Esophagus mucosa (tissue), 1 donor: ENCODE results near the gene FAM78A. TPM values are rescaled to one million over a fixed set of nuclear protein-coding genes. Genes with fewer than 3 reads are reported as not detected.
"Not testable (repeated sequence)": the region's sequence is repeated elsewhere in the genome, so short reads cannot be mapped to it uniquely, and the experiment has no call there.

Experiments
- ATAC-seq: fragments of 200-7000 bp; cut with Tn5 transposase; one replicate; pipeline ENCODE4 v1.9.1; 2020
- total RNA-seq: library from RNA; stranded (reverse); gene quantifications from one replicate; pipeline ENCODE4 v1.2.4, GENCODE V29; 2023
- donor health status: DM: yes; HTN: yes; CAD: no.

FAM78A gene
- total RNA-seq, 1 donor from 2014 or later: 0.72 TPM

GRCh38 chr9:131236761-131237160, 39.5 kb downstream of the FAM78A start:
- no peak for ATAC-seq

GRCh38 chr9:131236161-131236560, 40.1 kb downstream of the FAM78A start:
- ATAC-seq: no peak

- ATAC-seq: no peak
Observed at GRCh38 chr9:131235480-131235851, 40.8 kb downstream of the FAM78A start.

- no peak for ATAC-seq
Observed at GRCh38 chr9:131234799-131235479, 41.4 kb downstream of the FAM78A start.

- no peak for ATAC-seq
Observed at GRCh38 chr9:131233995-131234394, 42.3 kb downstream of the FAM78A start.

- no peak for ATAC-seq
Observed at GRCh38 chr9:131233556-131233955, 42.8 kb downstream of the FAM78A start.

- ATAC-seq: no peak
Observed at GRCh38 chr9:131228988-131229387, 47.3 kb downstream of the FAM78A start.

GRCh38 chr9:131227959-131228460, 48.3 kb downstream of the FAM78A start:
- ATAC-seq: no peak

- ATAC-seq: no peak
Observed at GRCh38 chr9:131227112-131227958, 49.0 kb downstream of the FAM78A start.

- ATAC-seq: no peak
Observed at GRCh38 chr9:131226226-131226625, 50.1 kb downstream of the FAM78A start.

GRCh38 chr9:131222460-131222859, 53.9 kb downstream of the FAM78A start:
- ATAC-seq: no peak

GRCh38 chr9:131220485-131220884, 55.8 kb downstream of the FAM78A start:
- ATAC-seq: no peak

- ATAC-seq: no peak
Observed at GRCh38 chr9:131218370-131218769, 57.9 kb downstream of the FAM78A start.

- no peak for ATAC-seq
Observed at GRCh38 chr9:131217331-131218031, 58.8 kb downstream of the FAM78A start.

- ATAC-seq: no peak
Observed at GRCh38 chr9:131216806-131217205, 59.5 kb downstream of the FAM78A start.

- ATAC-seq: no peak
Observed at GRCh38 chr9:131214876-131215275, 61.4 kb downstream of the FAM78A start.

GRCh38 chr9:131214286-131214856, 61.9 kb downstream of the FAM78A start:
- ATAC-seq: no peak

GRCh38 chr9:131211920-131212319, 64.4 kb downstream of the FAM78A start:
- not testable (repeated sequence) for ATAC-seq
